GM19238 (cell line): Measurements from ENCODE around the gene QRICH1.
"Not testable (repeated sequence)": the region's sequence is repeated elsewhere in the genome, so short reads cannot be mapped to it uniquely, and the experiment has no call there.

Experiments
- DNase-seq: peaks from one replicate; pipeline ENCODE4 v3.0.0; 2011; ENCODE audit warnings: low spot score; ENCODE audit not compliant: insufficient read length

The QRICH1 gene

DNA sequence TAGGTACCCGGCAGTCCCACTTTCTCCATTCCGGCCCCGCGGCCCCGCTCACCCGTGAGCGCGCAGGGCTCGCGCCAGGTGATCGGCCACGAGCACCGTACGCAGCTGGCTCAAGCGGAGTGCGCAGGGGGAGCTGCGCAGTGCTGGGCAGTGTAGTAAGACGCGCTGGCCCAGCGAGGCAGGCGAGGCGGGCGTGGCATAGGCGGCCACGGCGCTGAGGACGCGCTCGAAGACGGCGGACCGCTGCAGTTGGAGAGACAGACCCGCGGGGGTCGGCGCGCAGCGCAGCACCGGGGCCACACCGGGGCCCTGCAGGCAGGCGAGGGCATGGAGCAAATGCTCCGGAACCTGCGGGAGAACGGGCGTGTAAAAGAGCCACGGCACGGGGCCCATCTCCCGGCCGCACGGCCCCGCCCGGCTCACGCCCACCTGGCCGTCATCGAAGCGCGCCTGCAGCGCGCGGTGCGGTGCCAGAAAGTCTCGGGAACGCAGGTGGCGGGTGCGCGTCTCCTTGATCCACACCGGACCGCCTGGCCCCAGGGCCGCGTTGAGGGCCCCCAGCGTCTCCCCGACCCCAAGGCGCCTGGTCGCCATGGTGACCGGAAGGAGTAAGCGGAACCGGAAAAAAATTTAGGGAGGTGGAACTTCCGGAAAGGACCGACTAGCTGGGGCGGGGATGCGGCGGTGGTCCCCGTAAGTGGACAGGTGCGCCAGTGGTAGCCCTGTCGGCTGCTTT, 75.7 kb downstream of the QRICH1 start, which contains the start of gene DALRD3:
Gene DALRD3 (minus strand): TSS at position 610 of the 736 bp plus-strand sequence. CDS start 16 bp downstream, at position 594.
- peak; percentile 62 for DNase-seq

DNA sequence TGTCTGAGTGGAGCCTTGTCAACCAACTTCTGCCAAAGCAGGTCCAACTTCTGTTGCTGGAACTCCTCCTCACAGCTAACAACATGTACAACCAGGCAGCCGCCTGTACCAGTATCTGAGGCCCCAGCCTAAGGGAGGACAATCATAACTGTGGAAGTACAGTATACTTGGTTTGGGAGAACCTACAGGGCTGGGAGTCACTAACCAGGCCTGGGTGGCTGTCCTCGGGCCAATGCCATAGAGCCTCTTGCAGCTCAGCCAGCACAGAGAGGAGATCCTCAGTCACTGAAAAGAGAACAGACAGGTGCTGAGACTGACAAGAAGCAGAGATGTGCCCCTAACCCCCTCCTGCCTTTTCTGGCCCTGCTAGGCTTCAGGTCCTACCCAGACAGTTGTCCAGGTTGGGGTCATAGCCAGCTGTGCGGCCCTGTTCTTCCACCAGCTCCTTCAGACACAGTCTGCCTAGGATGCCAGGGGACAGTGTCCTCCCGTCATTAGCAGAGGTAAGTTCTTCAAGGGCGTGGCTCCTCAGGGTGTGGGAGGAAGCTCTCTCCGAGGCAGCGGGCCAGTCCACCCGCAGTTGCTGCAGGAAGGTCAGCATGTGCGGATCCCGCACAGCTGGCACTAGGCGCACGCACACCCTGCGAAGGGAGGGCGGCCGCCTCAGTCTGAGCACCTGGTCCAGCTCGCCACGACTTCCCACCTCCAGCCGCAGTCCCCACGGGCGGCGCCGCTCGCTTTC, 76.5 kb downstream of the QRICH1 start:
- DNase-seq, result no peak

DNA sequence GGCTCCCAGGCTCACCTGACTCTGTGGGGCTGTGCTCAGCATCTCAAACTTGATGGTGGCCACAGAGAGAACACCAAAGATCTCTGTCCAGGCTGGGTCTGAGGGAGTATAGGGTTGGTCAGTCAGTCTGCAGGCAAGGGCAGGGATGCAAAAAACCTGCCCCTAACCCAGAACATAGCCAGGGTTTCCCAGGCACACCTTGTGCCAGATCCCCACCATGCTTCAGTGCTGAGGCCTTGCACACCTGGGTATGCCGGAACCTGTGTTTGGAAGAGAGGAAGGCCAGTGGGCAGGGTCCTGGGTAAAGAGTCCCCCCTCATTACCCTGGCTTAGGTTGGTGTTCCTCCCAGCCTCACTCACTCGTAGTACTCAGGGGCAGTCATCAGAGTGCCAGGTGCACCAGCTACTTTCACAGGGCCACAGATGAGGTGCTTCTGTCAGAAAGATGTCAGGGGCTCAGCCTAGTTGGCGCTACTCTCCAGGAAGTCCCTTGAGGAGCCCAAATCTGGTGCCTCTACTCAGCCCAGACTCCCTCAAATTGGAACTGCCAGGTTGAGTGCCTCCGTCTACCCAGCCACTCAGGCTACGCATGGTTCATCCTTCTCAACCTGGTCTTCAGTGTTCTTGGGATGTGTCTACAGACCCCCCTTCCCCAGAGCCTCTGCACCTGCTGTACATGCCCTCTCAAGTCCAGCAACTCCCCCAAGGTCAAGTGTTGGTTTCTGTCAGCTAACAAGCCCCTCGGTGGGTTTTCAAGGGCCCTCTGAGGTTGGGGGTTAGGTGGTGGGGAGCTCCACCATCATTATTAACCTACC, 77.2 kb downstream of the QRICH1 start:
- no peak for DNase-seq

DNA sequence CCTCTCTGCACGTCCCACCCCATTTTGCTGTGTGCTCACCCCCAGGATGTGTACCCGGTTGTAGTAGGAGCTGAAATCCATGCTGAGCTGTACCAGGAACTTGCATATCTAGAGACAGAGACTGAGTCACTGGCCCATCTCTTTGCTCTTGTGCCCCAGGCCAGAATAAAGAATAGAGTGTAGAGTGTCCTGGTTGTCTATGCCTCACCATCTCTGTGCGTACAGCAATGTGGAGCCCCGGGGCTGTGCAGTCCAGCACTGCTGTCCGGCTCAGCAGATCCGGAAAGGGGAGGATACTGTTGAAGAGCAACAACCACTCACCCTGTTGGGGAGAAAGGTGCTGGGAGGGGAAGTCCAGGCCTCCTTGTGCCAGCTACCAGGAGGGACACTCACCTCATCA, 78.1 kb downstream of the QRICH1 start:
- no peak for DNase-seq

DNA sequence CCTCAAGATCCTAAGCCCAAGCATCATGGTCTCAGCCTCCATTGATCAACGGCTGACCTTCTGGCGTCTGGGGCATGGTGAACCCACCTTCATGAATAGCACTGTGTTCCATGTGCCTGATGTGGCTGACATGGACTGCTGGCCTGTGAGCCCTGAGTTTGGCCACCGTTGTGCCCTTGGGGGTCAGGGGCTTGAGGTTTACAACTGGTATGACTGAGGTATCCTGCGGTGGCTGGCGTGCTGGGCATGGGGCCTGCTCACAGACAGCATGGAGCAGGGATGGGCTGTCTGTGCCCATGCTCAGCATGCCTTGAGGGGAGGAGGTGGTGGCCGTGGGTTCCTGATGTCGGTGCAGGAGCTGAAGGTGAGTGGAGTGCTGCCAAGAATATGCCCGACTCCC, 78.8 kb downstream of the QRICH1 start:
- no peak for DNase-seq

DNA sequence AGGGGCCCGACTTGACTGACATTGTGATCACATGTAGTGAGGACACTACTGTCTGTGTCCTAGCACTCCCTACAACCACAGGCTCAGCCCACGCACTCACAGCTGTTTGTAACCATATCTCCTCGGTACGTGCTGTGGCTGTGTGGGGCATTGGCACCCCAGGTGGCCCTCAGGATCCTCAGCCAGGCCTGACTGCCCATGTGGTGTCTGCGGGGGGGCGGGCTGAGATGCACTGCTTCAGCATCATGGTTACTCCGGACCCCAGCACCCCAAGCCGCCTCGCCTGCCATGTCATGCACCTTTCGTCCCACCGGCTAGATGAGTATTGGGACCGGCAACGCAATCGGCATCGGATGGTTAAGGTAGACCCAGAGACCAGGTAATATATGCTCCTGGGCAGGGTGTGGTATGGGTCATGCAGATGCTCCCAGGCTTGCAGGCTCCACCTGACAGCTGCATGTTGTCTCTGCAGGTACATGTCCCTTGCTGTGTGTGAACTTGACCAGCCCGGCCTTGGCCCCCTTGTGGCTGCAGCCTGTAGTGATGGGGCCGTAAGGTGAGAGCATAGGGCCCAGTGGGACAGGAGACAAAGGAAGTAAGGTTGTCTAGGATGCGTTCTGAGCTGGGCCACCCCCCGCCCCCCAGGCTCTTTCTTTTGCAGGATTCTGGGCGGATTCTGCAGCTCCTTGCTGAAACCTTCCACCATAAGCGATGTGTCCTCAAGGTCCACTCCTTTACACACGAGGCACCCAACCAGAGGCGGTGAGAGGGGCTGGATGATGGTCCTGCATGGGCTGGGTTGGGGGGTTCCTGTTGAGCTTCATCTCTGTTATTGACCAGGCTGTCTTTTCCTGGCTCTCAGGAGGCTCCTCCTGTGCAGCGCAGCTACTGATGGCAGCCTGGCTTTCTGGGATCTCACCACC, 79.9 kb downstream of the QRICH1 start:
- DNase-seq, result peak; percentile 44

DNA sequence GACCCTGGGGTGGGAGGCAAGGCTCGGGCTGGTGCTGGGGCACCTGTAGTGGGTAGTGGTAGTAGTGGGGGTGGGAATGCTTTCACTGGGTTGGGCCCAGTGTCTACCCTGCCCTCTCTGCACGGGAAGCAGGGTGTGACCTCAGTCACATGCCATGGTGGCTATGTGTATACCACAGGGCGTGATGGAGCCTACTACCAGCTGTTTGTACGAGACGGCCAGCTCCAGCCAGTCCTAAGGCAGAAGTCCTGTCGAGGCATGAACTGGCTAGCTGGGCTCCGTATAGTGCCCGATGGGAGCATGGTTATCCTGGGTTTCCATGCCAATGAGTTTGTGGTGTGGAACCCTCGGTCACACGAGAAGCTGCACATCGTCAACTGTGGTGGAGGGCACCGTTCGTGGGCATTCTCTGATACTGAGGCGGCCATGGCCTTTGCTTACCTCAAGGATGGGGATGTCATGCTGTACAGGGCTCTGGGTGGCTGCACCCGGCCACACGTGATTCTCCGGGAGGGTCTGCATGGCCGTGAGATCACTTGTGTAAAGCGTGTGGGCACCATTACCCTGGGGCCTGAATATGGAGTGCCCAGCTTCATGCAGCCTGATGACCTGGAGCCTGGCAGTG, 80.6 kb downstream of the QRICH1 start:
- DNase-seq, result no peak

DNA sequence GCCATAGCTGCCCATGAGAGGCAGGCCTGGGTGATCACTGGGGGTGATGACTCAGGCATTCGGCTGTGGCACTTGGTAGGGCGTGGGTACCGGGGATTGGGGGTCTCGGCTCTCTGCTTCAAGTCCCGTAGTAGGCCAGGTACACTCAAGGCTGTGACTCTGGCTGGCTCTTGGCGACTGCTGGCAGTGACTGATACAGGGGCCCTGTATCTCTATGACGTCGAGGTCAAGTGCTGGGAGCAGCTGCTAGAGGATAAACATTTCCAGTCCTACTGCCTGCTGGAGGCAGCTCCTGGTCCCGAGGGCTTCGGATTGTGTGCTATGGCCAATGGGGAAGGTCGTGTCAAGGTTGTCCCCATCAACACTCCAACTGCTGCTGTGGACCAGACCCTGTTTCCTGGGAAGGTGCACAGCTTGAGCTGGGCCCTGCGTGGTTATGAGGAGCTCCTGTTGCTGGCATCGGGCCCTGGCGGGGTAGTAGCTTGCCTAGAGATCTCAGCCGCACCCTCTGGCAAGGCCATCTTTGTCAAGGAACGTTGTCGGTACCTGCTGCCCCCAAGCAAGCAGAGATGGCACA, 81.3 kb downstream of the QRICH1 start:
- DNase-seq, result no peak

DNA sequence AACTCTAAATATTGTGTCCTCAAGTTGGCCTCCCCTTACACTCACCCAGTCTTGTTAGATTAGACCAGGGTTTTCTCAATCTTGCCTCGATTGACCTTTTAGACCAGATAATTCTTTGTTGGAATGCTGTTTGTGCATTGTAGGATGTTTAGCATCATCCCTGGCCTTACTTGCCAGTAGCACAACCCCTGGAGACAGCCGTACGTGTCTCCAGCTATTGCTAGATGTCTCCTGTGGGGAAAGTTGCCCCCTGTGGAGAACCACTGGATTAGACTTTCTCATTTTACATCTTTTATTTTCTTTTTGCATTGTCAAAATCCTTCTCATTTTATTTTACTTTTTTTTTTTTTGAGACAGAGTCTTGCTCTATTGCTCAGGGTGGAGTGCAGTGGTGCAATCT, 84.5 kb downstream of the QRICH1 start:
- DNase-seq, result no peak

DNA sequence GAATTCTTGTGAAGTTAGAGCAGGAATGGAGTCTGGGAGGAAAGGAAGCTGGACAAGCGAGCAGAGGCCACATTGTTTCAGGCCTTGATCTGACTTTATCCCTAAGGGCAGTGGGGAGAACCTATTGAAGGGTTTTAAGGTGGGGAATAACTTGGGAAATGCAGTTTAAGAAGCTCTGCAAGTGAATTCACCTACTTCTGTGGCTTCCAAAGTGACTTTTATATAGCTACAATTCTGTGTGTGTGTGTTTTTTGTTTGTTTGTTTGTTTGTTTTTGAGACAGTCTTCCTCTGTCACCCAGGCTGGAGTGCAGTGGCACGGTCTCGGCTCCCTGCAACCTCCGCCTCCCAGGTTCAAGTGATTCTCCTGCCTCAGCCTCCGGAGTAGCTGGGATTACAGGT, 85.2 kb downstream of the QRICH1 start:
- DNase-seq, result not testable (repeated sequence)

DNA sequence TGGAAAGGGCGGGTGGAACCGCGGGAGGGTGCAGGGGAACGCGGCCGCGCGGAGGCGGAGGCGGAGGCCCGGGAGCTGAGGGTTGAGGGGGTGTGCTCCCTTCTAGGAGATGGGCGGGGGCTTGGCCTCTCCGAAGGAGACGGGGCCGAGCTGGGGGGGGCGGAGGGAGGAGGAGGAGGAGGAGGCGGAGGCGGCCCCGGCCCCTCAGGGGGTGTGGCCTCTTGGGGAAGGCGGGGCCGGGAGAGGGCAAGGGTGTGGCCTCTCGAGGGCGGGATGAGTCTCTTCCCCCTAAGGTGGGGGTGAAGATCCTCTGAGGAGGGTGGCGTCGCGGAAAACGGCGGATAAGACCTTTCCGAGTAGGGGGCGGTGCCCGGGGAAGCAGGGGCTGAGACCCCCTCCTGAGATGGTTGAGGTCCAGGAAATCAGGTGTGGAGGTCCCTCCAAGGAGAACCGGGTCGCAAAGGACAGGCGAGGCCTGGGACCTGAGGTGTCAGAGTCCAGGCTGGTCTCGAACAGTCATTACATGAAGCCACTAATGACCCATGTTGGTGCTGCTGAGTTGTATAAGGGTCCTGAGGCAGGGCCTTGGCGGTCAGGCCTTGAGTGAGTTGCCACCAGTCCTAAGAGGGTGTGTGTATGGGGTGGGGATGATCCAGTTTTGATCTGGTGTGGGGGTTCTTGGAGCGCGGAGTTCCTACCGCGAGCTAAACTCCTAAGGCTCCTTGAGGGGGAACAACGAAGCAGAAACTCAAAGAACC, 85.9 kb downstream of the QRICH1 start:
- DNase-seq, result peak; percentile 77

DNA sequence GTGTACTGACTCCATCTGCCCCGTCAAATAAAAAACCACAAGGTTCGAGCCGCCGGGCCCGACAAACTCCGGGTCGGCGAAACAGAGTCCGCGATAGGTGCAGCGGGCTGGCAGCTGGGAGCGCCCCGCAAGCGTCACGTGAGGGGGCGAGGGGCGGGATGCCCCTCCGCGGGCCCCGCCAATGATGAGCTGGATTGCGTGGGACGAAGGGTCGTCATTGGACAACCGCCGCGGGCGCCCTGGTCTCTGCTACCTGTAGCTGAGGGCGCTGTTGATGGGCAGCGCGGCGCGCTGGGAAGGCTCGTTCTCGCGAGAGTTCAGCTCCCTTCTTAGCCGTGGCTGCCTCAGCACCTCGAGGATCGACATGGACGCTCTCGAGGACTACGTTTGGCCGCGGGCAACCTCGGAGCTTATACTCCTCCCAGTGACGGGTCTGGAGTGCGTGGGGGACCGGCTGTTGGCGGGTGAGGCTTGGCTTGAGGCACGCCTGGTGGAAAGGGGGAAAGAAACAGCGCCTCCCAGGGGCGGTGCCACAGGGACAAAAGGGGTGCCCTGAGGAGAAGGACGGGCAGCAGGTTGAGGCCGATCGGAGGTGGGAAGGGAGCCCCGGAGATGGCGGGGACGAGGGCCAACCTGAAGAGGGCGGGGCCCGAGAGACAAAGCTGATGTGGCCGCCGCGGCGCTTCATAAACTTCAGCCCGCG, 86.7 kb downstream of the QRICH1 start, which contains the start of gene WDR6:
Gene WDR6 (plus strand): TSS at position 324 of the 703 bp plus-strand sequence. CDS start 41 bp downstream, at position 365.
- peak; percentile 95 for DNase-seq

DNA sequence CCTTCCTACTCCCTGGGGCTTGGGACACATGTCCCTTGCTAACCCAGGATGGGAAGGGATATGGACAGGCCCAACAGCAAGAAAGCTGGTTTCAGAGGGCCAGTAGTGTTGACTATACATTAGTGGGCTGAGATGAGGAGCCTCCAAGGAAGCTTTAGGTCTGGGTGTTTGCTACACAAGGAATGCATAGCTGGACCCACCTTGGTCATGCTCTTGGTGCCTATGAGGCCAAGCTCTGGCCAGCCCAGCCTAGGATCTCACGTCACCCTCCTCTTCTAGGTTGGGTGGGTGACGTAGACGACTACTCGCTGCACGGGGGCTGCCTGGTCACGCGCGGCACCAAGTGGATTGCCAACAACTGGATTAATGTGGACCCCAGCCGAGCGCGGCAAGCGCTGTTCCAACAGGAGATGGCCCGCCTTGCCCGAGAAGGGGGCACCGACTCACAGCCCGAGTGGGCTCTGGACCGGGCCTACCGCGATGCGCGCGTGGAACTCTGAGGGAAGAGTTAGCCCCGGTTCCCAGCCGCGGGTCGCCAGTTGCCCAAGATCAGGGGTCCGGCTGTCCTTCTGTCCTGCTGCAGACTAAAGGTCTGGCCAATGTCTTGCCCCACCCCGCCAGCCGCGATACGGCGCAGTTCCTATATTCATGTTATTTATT, 87.3 kb downstream of the QRICH1 start:
- DNase-seq, result no peak

DNA sequence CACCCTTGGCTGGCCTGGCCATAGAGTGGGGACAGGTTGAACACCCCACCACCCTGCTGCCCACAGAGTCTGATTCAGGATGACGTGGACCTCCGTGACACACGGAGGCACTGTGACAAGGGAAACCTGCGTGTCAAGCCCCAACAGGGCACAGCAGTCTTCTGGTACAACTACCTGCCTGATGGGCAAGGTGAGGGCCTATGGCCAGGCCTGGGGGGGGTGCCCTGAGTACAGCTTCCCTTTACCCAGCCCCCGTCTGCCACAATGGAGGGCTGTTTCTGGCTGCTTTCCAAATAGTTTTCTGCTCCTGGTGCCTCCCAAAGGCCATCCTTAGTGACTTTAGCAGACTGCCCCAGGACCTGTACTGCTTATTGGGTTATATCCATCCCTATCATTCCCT, 87.9 kb downstream of the QRICH1 start:
- no peak for DNase-seq

DNA sequence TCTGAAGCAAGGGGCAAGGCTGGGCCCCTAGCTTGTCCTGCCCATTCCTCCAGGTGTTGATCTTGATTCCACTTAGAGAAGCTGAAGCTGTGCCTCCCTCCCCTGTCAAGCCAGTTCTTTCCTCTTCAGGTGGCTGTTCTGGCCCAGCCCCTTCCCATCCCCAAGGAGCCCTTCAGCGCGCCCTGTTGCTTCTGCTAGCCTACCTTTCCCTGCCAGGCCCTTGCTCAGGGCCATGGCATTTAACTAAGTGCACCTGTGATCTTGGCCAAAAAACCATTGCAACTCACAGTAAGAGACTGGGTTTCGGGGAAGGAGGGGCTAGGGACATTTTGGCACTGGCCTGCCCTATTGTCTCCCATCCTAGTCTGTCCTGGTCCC, 88.6 kb downstream of the QRICH1 start:
- no peak for DNase-seq

DNA sequence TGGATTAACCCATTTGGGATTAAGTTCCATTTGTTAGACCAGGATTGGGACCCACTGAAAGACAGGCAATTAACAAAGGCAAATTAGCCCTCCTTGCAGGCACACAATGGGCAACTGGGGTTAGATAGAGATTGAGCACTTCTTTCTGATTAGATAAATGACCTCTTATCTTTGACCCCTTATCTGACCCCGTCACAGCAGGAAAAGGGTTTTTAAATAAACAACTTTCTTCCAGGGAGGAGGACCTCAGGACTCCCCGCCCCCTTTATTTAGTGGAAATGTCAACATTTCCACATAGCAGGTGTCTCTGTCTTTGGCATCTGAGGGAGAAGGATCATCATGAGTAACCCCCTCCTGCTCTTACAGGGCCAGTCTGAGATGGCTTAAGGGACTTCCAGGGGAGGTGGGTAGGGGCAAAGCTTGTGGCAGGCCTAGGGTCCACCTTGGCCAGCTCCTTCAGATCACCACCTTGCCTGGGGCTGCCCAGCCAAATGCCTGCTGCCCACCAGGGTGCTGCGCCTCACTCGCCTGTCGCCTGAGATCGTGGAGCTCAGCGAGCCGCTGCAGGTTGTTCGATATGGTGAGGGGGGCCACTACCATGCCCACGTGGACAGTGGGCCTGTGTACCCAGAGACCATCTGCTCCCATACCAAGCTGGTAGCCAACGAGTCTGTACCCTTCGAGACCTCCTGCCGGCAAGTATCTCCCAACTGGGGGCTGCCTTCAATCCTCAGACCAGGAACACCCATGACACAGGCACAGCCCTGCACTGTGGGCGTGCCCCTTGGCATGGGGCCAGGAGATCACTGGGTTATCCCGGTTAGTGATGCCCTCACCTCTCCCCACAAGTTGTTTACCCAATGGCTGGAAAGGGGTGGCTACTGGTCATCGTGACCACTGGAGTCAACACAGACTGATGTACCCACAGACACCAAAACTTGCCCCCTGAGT, 89.2 kb downstream of the QRICH1 start:
- DNase-seq, result no peak

DNA sequence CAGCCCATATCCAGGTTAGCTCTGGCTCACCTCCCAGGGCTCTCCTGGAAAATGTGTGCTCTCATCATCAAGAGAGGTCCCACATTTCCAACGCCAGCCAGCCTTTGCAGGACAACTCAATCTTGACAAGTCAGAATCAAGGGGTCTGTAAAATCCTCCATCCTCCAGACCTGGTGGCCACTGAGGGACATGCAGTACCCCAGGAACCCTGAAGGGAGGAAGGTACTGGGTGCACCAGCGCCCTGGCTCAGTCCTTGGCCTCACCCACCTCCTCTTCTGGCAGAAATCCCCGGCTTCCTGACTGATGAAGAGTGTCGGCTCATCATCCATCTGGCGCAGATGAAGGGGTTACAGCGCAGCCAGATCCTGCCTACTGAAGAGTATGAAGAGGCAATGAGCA, 92.7 kb downstream of the QRICH1 start:
- DNase-seq, result no peak
